DMS 273 treated with DMSO at 0.1 percent for 48 hours (cell line): ENCODE data around the gene HRK.
A peak's percentile ranks its signal among the peaks of the same experiment; 100 is the strongest.

Experiments
- DNase-seq: peaks from one replicate; lab custom pipeline; 2025; lab: John Stamatoyannopoulos, UW

The HRK gene

DNA sequence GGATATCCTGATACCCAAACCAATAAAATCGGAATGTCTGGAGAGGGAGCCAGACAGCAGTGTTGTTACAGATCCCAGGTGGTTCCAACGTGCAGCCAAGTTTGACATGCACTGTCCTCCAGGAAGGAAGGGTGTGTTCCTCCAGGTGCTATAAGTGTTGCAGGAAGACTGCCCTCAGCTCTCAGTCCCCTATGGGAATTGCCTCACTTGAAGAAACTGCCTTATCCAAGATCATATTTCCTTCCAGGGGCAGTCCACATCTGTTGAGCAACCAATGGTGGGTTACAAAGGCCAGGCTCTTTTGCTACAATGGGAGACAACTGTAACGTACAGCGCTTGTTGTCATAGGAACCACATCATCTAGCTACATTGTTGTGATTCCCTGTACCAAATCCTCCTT is 16.2 kb upstream of the HRK start:
- DNase-seq = no peak

DNA sequence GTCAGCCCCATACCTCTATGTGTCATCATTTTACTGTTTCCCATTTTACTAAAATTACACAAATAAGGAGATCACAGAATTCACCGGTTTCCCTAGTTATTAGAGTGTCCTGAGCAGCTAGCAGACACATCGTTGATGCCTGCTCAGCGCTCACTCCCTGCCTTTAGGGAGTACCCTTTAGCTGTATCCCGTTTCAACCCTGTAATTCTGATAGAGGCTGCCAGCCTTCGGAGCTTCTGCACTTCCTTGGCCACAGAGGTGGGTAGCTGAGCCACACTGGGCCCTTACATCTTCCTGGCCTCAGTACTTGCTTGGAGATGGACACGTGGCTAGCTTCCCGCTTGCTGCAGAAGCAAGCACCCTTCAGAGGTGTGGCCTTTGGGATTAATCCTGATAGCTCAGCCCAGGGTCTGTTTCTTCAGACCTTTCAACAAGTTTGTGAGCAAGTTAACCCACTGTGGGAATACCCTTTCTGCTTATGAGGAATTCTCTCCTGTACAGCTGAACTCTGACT is 15.2 kb upstream of the HRK start:
- no peak for DNase-seq

- DNase-seq = no peak
These were observed 13.7 kb upstream of the HRK start for GRCh38 chr12:116894913-116895312.

- DNase-seq = peak; percentile 25
These were observed 11.3 kb upstream of the HRK start for GRCh38 chr12:116892349-116893140.

DNA sequence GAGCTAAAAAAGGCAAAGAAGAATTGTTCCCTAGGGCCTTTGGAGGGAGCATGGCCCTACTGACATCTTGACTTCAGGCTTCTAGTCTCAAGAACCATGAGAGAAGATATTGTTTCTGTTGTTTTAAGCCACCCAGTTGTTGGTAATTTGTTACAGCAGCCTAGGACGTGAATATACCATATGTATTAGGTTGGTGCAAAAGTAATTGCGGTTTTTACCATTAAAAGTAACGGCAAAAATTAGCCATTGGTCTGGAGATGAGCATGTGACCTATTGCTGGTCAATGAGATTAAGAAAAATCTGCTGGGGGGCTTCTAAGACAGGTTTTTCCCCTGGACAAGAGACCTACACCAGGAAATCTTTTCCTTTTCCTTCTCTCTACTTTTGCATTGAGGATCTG is 9.8 kb upstream of the HRK start:
- DNase-seq = no peak

GRCh38 chr12:116890330-116890729 is 9.1 kb upstream of the HRK start:
- no peak for DNase-seq

GRCh38 chr12:116887897-116888296 is 6.7 kb upstream of the HRK start:
- no peak for DNase-seq

DNA sequence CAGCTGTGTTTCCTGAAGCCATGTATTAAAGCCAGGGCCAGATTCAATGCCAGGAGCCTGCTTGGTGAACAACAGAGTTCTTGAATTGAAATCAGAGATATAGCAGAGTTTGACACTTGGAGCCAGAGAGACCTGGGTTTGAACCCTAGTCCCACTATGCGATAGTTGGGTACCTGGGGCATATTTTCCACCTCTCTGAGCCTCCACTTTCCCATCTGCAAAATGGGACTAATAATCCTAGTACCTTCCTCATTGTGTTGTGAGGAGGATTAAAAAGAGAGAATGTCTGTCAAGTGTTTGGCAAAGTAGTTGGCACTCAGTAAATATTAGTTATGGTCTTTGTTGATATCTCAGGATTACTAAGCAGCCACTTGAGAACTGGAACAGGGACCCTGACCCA is 6.0 kb upstream of the HRK start:
- DNase-seq = no peak

DNA sequence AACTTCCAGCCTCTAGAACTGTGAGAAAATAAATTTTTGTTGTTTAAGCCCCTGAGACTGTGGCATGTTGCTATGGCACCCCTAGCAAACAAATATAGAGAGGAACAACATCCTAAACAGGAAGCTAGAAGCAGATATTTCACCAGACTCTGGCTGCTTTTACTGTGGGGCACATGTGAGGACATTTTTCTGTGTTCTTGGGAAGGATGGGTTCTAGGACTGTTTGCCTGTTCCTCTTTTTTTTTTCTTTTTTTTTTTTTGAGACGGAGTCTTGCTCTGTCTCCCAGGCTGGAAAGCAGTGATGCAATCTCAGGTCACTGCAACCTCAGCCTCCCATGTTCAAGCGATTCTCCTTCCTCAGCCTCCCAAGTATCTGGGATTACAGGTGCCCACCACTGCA is 4.2 kb upstream of the HRK start:
- no peak for DNase-seq

- DNase-seq = no peak
These were observed 3.6 kb upstream of the HRK start for GRCh38 chr12:116884871-116885270.

- peak; percentile 27 for DNase-seq
These were observed 1.5 kb upstream of the HRK start for GRCh38 chr12:116882742-116883141.

GRCh38 chr12:116881877-116882507 is 751 bp upstream of the HRK start:
- DNase-seq = no peak

DNA sequence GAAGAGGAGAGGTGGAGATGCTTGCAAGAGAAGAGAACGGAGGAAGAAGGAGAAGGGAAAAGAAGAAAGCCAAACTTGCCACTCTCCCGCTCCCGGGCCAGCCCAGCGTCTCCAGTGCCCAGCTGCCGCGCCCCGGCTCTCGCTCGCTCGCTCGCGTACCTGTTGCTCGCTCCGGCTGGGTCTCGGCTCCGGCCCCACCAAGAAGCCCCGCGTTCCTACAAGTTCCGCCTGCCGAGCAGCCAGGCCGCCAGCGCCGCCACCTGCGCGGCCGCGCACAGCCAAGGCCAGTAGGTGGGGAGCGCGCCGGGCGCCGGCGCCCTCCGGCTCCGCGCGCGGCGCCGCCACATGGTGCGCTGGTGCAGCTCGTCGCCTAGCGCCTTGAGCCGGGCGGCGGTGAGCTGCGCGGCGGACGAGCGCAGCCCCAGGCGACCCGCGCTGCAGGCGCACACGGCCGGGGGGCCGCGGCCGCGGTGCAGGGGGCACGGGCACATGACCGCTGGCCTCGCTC is 370 bp downstream of the HRK start:
- no peak for DNase-seq

- DNase-seq = no peak
These were observed 926 bp downstream of the HRK start for GRCh38 chr12:116880213-116880816.

DNA sequence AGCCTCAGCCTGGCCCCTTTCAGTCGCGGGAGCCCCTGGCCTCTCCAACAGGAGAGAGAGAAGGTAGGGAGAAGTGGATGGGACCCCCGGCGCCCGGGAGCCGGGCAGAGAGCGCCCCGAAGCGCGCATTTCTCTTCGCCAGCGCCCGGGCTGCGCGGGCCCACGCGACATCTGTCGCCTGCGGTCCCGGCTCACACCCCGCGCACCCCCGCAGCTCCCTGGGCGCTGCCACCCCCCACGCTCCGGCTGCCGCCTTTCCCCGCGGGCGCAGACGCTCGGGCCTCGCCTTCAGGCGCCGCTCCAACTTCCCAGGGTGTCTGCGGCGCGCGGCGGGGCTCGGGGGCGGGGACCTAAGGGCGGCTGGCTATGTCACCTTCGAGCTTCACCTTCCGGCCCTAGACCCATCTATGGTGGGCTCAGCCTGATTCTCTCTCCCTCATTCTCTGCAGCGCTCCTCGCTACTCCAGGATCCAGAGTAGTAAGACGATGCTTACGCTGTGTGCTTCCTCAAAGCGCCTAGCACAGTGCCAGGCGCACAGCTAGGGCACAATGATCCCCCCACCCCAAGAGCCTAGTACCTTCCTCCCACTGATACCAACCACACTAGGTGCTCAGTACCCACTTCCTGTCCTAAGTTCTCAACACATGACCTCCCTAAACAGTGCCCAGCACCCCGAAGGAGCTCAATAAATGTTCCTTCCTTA is 1.6 kb downstream of the HRK start:
- no peak for DNase-seq

DNA sequence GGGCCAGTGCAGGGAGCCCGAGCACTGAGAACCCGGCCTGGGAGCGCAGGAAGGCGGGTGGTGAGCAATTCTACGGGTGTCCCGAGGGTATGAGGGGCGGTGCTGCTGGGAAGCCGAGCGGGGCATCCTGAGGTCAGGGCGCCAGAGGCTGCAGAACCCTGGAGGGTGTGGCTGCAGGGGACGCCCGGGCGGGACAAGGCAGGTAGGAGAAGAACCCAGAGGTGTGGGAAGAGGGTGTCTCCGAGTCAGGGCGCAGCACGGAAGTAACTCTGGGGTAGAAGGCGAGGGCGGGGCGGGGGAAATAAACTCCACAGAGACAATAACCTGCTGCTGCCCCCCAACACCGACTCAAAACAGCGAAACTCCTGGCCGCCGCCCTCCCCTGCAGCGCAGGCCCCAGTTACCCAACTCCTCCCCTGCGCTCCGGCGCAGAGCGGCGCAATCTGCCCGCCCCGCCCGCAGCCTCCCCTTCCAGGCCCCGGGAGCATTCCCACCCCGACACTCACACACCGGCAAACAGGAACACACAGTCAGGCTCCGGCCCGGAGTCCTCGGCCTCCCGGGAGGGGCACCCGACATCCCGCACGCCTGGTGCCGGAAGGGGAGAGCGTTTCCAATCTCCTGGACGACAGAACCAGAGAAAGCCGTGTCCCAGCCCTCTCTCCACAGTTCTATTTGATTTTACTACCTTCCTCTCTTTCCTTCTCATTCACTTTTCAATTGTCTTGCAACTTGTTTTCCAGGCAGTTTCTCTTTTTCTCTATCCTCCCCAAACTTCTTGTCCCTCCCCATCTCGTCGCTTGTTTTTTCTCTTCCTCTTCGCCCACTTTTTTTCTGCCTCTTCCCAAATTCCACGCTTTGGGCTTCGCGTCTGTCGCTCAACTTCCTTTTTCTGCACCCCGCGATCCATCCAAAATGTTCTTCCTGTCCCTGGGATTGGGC is 2.4 kb downstream of the HRK start:
- DNase-seq = no peak

DNA sequence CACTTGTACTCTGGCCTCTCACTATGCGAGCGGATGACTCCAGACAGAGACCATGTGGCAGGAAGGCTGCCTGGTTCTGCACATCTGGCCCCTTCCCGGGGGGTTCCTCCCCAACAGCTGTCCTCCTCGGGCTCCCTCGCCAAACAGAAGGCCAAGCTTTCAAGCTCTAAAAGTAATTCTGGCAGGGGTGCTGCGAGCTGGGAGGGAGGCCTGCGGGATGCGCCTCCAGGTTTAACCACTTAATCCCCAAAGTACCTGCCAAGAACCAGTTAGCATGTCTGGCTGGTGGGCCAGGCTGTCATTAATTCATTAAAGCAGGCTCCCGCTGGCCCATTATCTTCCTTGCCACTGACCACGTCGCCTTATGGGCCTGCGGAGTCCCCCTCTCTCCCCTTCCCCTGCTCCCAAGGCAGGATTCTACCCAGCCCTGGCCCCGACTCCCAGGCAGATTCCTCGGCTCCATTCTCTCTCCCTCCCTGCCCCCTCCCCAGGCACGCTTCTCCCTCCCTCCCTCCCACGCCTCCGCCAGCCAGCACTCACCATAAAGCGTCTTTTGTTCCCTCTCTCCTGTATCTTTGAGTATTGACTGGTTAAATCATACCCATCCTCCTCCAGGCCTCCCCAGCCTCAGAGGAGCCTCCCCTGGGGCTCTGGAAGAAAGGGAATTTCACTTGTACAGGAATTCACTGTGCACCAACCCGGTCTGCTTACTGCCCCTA is 4.9 kb downstream of the HRK start:
- peak; percentile 78 for DNase-seq

DNA sequence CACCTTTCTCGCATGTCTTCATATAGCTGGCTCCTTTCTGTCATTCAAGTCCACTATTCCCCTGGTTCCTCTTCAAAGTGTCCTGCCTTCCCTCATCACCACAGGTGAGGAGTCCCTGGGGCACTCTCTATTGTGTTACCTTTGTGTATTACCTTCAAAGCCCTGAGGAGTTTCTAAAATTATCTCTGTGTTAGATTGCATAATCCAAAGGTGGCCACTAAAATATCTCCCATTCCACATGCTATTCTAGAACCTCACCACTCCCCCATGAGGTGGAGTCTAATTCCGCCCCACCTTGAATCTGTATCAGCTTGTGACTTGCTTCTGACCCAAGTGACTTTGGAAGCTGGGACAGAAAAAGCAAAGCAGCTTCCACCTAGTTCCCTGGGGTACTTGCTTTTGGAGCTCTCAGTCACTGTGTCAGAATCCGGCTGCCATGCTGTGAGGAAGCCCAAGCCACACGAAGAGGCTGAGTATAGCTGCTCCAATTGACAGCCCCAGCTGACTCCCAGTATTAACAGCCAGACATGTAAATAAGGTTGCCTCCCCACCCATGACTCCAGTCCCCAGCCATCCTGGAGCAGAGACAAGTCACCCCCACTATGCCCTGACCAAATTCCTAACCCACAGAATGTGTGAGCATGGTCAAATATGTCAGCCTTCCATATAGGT is 6.8 kb downstream of the HRK start:
- DNase-seq = no peak

GRCh38 chr12:116870306-116870705 is 10.9 kb downstream of the HRK start:
- no peak for DNase-seq

- no peak for DNase-seq
These were observed 13.7 kb downstream of the HRK start for GRCh38 chr12:116867523-116867922.
